ENCODE results near the gene LSAMP. TPM values are rescaled to one million over a fixed set of nuclear protein-coding genes. Genes with fewer than 3 reads are reported as not detected.

LSAMP gene
- total and polyA plus RNA-seq, 7 donors, result 0.23 to 47.1 (median 22.9) TPM

- intact Hi-C loops (cut with DNase I), result loop anchor here (10.0 kb wide), 1 partner anchor 630 kb away; no protein-coding TSS in a partner anchor
- WGBS, 2 donors, result 55 to 67% methylated on average over 1 of the region's 1 CpG
- DNase-seq, result no peak
These were observed 19.1 kb upstream of the LSAMP start for GRCh38 chr3:116464276-116464798.

GRCh38 chr3:116453666-116454346 is 8.5 kb upstream of the LSAMP start:
- TF ChIP-seq CTCF (IDR thresholded peaks at IDR 0.05) (peak; percentile 13 to 41 (median 31)), EP300 (IDR thresholded peaks at IDR 0.05) (no peak)
- H3K4me3 ChIP-seq, result no peak overlapping the region
- H3K27me3 ChIP-seq, result no peaks in the 10 kb centered on the region
- intact Hi-C loops (cut with DNase I), result loop anchor here (2.0 kb wide), 1 partner anchor 313 kb away; no protein-coding TSS in a partner anchor
- H3K4me1 ChIP-seq, result peaks cover 0 to 10% (median 4%) of the 10 kb centered on the region in 4 donors
- H3K36me3 ChIP-seq, result no peaks in the 10 kb centered on the region
- H3K9me3 ChIP-seq, result no peaks in the 10 kb centered on the region
- no peak for DNase-seq
- H3K27ac ChIP-seq, result no peak overlapping the region
- 84 to 85% methylated on average over 1 of the region's 1 CpG for WGBS, 2 donors

More at GRCh38 chr3:116464276-116464798, 19.1 kb upstream of the LSAMP start:
- TF ChIP-seq POLR2AphosphoS5 (IDR thresholded peaks at IDR 0.05), result no peak
- no peak for TF ChIP-seq CTCF (IDR thresholded peaks at IDR 0.05)
- no peak for TF ChIP-seq POLR2A (IDR thresholded peaks at IDR 0.05)
- TF ChIP-seq EP300 (IDR thresholded peaks at IDR 0.05), result no peak
- H3K27me3 ChIP-seq, result no peaks in the 10 kb centered on the region
- H3K36me3 ChIP-seq, result no peaks in the 10 kb centered on the region
- no peaks in the 10 kb centered on the region for H3K9me3 ChIP-seq
- H3K4me3 ChIP-seq, result no peak overlapping the region
- H3K4me1 ChIP-seq, result no peaks in the 10 kb centered on the region
- no peak overlapping the region for H3K27ac ChIP-seq

GRCh38 chr3:116449546-116450350 is 4.5 kb upstream of the LSAMP start:
- H3K36me3 ChIP-seq, result no peaks in the 10 kb centered on the region
- WGBS, 2 donors, result 49 to 58% methylated on average over 3 of the region's 3 CpGs
- no peaks in the 10 kb centered on the region for H3K27me3 ChIP-seq
- intact Hi-C loops (cut with DNase I), result loop anchor here (5.0 kb wide), 1 partner anchor 552 kb away; no protein-coding TSS in a partner anchor
- no peak for DNase-seq
- H3K4me1 ChIP-seq, result peaks cover 0 to 17% (median 11%) of the 10 kb centered on the region in 4 donors
- no peak overlapping the region for H3K27ac ChIP-seq
- H3K9me3 ChIP-seq, result no peaks in the 10 kb centered on the region
- TF ChIP-seq POLR2AphosphoS5 (IDR thresholded peaks at IDR 0.05) (no peak), POLR2A (IDR thresholded peaks at IDR 0.05) (no peak), CTCF (IDR thresholded peaks at IDR 0.05) (no peak), EP300 (IDR thresholded peaks at IDR 0.05) (no peak)
- H3K4me3 ChIP-seq, result no peak overlapping the region

GRCh38 chr3:116445990-116446389 is 703 bp upstream of the LSAMP start:
- peak overlapping the region in 3 of 4 donors; percentile 65 to 82 (median 76) for H3K27ac ChIP-seq
- DNase-seq, result no peak
- H3K4me1 ChIP-seq, result peaks cover 0 to 37% (median 14%) of the 10 kb centered on the region in 4 donors
- no peak for TF ChIP-seq POLR2AphosphoS5 (IDR thresholded peaks at IDR 0.05)
- no peak for TF ChIP-seq CTCF (IDR thresholded peaks at IDR 0.05)
- TF ChIP-seq EP300 (IDR thresholded peaks at IDR 0.05), result no peak
- no peak for TF ChIP-seq POLR2A (IDR thresholded peaks at IDR 0.05)
- no peaks in the 10 kb centered on the region for H3K27me3 ChIP-seq
- H3K4me3 ChIP-seq, result no peak overlapping the region
- no peaks in the 10 kb centered on the region for H3K36me3 ChIP-seq
- no peaks in the 10 kb centered on the region for H3K9me3 ChIP-seq
- intact Hi-C loops (cut with DNase I), result loop anchor here (2.0 to 5.0 kb wide), 2 partner anchors 23 to 549 kb away; no protein-coding TSS in a partner anchor
- WGBS, 2 donors, result 64 to 76% methylated on average over 2 of the region's 2 CpGs

Data from sigmoid colon (tissue), 7 donors.